ENCODE data around the gene TLCD4. TPM values are rescaled to one million over a fixed set of nuclear protein-coding genes. Genes with fewer than 3 reads are reported as not detected.

Gene TLCD4
- total RNA-seq, 3 donors from 2014 or later = 53.4 to 77.3 (median 55.1) TPM

DNA sequence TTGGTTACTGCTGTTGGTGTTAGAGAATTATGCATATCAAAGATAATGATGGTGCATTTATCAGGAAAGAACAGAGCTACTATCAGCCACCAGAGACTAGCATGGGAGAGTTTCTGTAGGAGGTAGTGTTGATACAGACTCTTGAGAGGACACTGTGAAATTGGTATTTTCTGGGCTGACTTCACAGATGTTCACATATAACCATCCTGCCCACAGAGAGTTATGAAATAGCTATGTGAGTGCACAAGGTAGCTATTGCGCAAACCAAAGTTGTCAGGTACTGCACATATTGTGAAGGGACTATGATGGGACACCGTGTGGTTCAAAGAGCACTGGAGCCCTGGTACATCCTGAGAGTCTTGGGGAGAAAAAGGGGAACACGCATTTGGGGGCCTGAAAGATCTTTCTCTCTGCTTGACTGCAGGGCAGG is 1.4 kb upstream of the TLCD4 start:
- no peaks in the 10 kb centered on the region for H3K9me3 ChIP-seq
- ATAC-seq = no peak
- no peak overlapping the region for H3K4me3 ChIP-seq
- no peak for DNase-seq
- intact Hi-C loops (cut with DNase I, micrococcal nuclease) = no loop called here
- TF ChIP-seq, protein P1, sequence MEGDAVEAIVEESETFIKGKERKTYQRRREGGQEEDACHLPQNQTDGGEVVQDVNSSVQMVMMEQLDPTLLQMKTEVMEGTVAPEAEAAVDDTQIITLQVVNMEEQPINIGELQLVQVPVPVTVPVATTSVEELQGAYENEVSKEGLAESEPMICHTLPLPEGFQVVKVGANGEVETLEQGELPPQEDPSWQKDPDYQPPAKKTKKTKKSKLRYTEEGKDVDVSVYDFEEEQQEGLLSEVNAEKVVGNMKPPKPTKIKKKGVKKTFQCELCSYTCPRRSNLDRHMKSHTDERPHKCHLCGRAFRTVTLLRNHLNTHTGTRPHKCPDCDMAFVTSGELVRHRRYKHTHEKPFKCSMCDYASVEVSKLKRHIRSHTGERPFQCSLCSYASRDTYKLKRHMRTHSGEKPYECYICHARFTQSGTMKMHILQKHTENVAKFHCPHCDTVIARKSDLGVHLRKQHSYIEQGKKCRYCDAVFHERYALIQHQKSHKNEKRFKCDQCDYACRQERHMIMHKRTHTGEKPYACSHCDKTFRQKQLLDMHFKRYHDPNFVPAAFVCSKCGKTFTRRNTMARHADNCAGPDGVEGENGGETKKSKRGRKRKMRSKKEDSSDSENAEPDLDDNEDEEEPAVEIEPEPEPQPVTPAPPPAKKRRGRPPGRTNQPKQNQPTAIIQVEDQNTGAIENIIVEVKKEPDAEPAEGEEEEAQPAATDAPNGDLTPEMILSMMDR (IDR thresholded peaks at IDR 0.05) = no peak
- H3K36me3 ChIP-seq (ENCODE audit: low read depth) = no peaks in the 10 kb centered on the region
- peaks cover 4% of the 10 kb centered on the region for H3K4me1 ChIP-seq (ENCODE audit: low read depth)

DNA sequence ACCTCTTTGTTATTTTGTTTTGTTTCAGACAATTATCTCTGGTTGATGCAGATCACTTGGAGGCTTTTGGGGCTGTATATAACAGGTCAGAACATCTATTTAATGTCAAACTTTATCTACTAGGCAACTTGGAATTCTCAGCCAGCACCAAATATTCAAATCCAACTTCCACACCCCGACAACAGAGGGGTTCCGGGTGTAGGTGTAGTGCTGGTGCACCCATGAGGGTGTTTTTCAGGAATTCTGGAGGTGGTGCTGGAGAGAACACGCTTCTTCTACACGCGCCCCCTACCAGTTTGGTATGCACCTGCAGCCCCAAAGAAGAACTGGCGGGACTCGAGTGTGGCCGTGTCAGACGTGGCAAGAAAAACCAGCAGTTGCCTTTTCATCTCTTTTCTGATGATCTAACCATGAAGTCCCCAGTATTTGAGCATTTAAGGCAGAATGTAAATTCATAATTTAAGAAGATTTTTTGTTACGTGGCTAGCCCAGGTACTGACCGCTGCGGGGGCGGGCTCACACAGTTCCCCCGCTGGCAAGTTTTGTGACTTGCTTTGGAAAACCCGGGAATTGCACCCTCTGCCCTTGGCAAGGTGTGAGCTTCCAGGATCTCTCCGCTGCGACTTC is 462 bp upstream of the TLCD4 start:
- Histone ChIP-seq H3K36me3 (ENCODE audit: low read depth) (no peaks in the 10 kb centered on the region), H3K4me1 (ENCODE audit: low read depth) (peaks cover 4% of the 10 kb centered on the region), H3K4me3 (peak overlapping the region; percentile 67), H3K9me3 (no peaks in the 10 kb centered on the region)
- TF ChIP-seq, protein P1 (IDR thresholded peaks at IDR 0.05) = peak; percentile 67
- intact Hi-C loops (cut with DNase I, micrococcal nuclease) = no loop called here
- ATAC-seq (peak; percentile 82), DNase-seq (peak; percentile 69 to 78 (median 76))

DNA sequence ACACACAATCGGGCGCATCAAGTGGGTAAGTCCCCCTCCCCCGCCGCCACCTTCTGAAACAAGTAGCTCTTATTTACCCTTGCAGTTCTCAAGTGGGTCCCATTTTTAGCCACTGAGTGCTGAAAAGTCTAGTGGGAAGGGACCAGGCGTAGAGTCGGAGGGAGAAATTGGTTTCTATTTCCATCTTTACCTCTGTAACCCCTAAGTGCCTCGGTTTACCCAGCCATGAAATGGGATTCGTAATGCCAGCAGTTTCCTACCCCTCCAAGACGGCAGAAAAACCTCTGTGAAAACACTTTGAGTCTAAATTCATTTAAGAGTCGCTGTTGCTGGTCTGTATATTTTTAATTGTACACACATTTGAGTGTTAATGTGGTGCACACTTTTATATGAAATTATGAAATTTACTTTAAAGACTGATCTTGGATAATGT is 928 bp downstream of the TLCD4 start:
- DNase-seq = peak in 1 of 3 donors; percentile 54
- ATAC-seq = no peak
- no peaks in the 10 kb centered on the region for H3K36me3 ChIP-seq (ENCODE audit: low read depth)
- H3K4me1 ChIP-seq (ENCODE audit: low read depth) = peaks cover 8% of the 10 kb centered on the region
- intact Hi-C loops (cut with DNase I, micrococcal nuclease) = no loop called here
- H3K4me3 ChIP-seq = peak overlapping the region; percentile 67
- no peaks in the 10 kb centered on the region for H3K9me3 ChIP-seq
- TF ChIP-seq, protein P1 (IDR thresholded peaks at IDR 0.05) = no peak

DNA sequence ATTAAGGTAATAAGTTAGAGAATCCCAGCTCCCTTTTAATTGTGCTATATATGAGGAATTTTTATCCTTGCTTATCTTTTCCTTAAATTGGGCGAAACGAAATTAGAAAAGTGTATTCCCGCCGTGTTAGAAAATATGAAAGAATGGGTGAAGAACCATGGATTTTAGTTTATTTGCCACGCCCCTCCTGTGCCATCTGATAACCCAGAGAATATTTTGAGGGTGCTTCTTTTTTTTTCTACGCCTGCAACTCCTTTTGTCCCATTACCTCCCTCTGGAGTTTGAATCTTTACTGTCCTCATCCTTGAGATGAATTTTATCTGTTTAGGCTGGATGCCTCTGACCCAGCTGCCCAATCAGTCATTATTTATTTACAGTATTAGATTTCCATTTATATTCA is 1.6 kb downstream of the TLCD4 start:
- intact Hi-C loops (cut with DNase I, micrococcal nuclease) = no loop called here
- DNase-seq (no peak), ATAC-seq (no peak)
- H3K4me1 ChIP-seq (ENCODE audit: low read depth) = peaks cover 8% of the 10 kb centered on the region
- H3K36me3 ChIP-seq (ENCODE audit: low read depth) = no peaks in the 10 kb centered on the region
- no peak overlapping the region for H3K4me3 ChIP-seq
- no peaks in the 10 kb centered on the region for H3K9me3 ChIP-seq
- TF ChIP-seq, protein P1 (IDR thresholded peaks at IDR 0.05) = no peak

DNA sequence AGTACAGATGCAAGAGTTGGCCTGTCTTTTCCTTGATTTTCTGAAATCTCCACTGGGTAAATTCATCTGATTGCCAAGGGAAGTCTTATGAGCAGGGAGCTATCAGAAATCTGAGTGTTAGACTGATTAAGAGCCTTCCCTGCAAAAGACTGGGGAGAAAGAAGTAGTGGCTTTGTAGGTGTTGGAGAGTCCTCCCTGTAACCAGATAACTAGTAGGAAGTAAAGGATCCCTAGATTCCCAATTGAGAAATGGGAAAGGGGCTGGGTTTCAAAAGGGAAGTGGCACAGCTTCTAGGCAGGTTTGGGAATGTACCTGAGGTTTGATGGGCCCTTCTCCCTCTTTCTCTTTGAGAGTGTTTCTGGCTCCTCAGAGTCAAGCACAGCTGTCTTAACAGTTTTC is 2.1 kb downstream of the TLCD4 start:
- H3K36me3 ChIP-seq (ENCODE audit: low read depth) = no peaks in the 10 kb centered on the region
- H3K4me3 ChIP-seq = no peak overlapping the region
- ATAC-seq (no peak), DNase-seq (no peak)
- TF ChIP-seq, protein P1 (IDR thresholded peaks at IDR 0.05) = no peak
- no peaks in the 10 kb centered on the region for H3K9me3 ChIP-seq
- intact Hi-C loops (cut with DNase I, micrococcal nuclease) = no loop called here
- H3K4me1 ChIP-seq (ENCODE audit: low read depth) = peaks cover 8% of the 10 kb centered on the region

Data from mucosa of descending colon (tissue), 3 donors.